Uterus (tissue), 2 donors: Measurements from ENCODE around the gene CPT1C.

Experiments
- POLR2A ChIP-seq, 2 donors: fragments of 450-650 bp; IDR thresholded peaks; one replicate each; pipeline ENCODE4 v1.6.1; 2016; ENCODE audit warnings: antibody characterized with exemption in 2 of 2, mild to moderate bottlenecking in 1 of 2, moderate library complexity in 1 of 2
- TF ChIP-seq, protein P1 (sequence below), 4 experiments: fragments of 200-600 bp in 2 of 4; fragments of 450-650 bp in 2 of 4; sonication (generic) in 2 of 4; IDR thresholded peaks; one replicate each; pipeline ENCODE4 v1.5.1; 2016 to 2019; ENCODE audit warnings: antibody characterized with exemption in 4 of 4, mild to moderate bottlenecking in 2 of 4, moderate library complexity in 1 of 4

DNA sequence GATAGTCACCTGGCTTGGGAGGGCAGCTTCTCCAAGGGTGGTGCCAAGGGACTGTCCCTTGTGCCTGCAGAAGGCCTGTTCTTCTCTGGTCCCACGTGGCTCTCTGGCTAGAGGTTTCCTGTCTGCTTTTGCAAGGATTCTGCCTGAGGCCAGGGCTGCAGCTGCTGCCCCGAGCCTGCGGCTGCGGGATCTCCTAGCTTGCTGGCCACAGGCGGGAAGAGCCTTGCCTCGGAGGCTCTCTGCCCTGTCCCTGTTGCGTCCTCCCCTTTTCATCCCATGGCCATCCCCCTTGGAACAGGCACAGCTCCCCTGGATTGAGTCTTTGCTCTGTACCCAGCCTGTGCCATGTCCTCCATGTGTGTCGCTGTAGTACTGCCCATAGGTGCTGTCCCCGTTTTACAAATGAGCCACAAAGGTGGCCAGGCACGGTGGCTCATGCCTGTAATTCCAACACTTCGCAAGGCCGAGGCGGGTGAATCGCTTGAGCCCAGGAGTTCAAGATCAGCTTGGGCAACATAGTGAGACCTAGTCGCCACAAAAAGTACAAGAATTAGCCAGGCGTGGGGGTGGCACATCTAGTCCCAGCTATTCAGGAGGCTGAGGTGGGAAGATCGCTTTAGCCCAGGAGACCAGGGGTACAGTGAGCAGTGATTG, 34.3 kb upstream of the CPT1C start:
- TF ChIP-seq, protein P1, sequence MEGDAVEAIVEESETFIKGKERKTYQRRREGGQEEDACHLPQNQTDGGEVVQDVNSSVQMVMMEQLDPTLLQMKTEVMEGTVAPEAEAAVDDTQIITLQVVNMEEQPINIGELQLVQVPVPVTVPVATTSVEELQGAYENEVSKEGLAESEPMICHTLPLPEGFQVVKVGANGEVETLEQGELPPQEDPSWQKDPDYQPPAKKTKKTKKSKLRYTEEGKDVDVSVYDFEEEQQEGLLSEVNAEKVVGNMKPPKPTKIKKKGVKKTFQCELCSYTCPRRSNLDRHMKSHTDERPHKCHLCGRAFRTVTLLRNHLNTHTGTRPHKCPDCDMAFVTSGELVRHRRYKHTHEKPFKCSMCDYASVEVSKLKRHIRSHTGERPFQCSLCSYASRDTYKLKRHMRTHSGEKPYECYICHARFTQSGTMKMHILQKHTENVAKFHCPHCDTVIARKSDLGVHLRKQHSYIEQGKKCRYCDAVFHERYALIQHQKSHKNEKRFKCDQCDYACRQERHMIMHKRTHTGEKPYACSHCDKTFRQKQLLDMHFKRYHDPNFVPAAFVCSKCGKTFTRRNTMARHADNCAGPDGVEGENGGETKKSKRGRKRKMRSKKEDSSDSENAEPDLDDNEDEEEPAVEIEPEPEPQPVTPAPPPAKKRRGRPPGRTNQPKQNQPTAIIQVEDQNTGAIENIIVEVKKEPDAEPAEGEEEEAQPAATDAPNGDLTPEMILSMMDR (IDR thresholded peaks at IDR 0.05) = no peak
- no peak for TF ChIP-seq POLR2A (IDR thresholded peaks at IDR 0.05)
